ENCODE results near the gene PSG3.
"Not testable (repeated sequence)": the region's sequence is repeated elsewhere in the genome, so short reads cannot be mapped to it uniquely, and the experiment has no call there.

Gene PSG3

GRCh38 chr19:42740381-42740780, at the start of gene PSG3:
PSG3 (minus strand) TSS chr19:42740481; CDS start chr19:42740384, 97 bp downstream.
- not testable (repeated sequence) for DNase-seq

GRCh38 chr19:42788766-42789165, 48.5 kb upstream of the PSG3 start:
- not testable (repeated sequence) for DNase-seq

DNA sequence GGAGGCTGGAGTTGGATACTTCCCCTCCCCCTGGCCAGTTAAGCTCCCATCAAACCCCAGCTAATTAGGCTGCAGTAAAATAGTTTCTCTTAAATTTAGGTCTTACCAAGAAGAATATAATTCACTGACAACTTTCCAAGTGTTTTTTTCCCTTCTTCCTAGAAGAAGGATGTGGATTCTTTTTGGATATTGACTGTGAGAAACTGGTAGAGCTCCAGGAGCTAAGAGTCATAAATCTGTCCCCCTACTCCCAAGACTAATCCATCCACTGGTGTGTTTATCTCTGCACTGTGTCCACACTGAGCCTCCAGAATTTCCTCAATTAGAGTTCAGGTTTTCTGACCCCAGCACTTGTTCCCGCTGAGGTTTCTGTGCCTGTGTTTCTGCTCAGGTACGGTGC, 47.5 kb upstream of the PSG3 start:
- DNase-seq: not testable (repeated sequence)

DNA sequence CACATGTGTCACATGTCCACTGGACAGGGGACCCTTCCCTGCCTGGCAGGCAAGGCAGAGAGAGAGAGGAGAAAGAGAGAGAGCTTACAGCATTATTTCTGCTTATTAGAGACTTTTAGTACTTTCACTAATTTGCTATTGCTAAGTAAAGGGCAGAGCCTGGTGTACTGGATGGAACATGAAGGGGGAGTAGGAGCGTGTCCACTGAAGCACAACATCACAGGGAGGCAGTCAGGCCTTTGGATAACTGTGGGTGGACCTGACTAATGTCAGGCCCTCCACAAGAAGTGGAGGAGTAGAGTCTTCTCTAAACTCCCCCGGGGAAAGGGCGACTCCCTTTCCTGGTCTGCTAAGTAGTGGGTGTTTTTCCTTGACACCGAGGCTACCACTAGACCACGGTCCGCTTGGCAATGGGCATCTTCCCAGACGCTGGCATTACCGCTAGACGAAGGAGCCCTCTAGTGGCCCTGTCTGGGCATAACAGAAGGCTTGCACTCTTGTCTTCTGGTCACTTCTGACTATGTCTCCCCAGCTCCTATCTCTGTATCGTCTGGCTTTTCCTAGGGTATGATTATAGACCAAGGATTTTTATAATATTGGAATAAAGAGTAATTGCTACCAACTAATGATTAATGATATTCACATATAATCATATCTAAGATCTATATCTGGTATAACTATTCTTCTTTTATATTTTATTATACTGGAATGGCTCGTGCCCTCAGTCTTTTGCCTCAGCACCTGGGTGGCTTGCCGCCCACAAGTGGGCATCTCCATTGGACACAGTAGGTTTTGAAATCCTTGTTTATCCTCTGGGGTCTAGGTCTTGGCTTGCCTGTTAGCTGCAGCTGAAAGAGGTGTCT, 36.7 kb upstream of the PSG3 start:
- DNase-seq: peak; percentile 9

GRCh38 chr19:42774510-42775158, 34.4 kb upstream of the PSG3 start:
- not testable (repeated sequence) for DNase-seq

GRCh38 chr19:42767319-42767718, 27.0 kb upstream of the PSG3 start:
- not testable (repeated sequence) for DNase-seq

GRCh38 chr19:42766871-42767270, 26.6 kb upstream of the PSG3 start:
- DNase-seq: not testable (repeated sequence)

- no peak for DNase-seq
Observed at GRCh38 chr19:42764836-42765235, 24.6 kb upstream of the PSG3 start.

GRCh38 chr19:42762789-42763188, 22.5 kb upstream of the PSG3 start:
- DNase-seq: no peak

GRCh38 chr19:42761924-42762295, 21.6 kb upstream of the PSG3 start:
- DNase-seq: not testable (repeated sequence)

DNA sequence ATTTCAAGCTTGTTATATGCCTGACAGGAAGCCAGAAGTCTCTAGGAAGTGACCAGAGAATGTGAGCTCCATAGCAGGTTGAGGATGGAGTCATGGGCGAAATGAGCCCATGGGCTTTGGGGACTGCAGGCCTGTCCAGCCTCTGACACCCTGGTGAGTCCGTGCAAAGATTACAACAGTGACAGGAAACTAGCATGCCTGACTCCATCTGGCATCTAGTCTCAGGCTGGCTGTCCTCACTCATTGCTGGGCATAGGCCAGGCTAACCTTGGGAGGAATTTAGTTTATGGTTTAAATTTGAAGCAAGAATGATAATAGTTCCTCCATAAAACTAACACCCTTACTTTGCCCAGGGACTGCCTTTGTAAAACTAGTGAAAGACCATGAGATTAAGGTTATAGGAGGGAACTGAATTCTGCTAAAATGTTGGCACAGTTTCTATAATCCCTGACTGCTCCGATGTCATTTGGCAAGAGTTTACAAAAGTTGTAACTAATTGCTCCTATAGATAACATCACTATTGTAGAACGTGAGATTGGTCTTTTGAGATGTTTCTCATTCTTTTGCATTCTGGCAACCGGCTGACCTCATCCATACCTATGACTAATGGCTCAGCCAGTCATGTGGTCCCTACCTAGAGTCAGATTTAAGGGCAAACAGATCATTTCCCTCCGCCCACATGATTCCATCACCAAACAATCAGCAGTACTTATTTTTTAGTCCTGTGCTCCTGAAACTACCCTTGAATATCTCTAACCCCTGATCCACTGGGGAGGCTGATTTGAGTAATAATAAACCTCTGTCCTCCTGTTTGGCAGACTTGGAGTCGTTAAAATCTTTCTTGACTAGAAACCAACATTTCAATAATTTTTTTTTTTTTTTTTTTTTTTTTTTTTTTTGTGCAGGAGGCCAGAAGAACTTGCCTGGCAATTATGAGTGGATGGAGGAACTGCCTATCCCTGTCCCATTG, 21.0 kb upstream of the PSG3 start:
- DNase-seq: not testable (repeated sequence)

- DNase-seq: not testable (repeated sequence)
Observed at GRCh38 chr19:42758667-42759066, 18.4 kb upstream of the PSG3 start.

DNA sequence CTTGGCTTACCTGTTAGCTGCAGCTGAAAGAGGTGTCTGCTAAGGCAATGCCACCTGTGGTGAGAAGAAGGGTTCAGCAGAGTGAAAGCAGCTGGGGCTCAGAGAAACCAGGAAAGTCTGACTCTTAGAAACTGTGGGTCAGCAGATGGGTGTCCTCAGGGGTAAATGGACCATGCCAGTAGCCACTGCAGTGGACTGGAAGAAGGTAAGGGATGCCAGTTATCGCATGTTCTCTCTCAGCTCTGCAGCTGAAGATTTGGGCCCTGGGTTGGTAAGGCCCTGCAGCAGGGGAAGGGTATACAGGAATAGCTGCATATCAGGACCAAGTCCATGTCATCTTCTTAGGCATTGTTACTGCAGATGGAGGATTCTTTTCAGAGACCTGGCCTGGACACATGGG, 12.0 kb upstream of the PSG3 start:
- DNase-seq: not testable (repeated sequence)

DNA sequence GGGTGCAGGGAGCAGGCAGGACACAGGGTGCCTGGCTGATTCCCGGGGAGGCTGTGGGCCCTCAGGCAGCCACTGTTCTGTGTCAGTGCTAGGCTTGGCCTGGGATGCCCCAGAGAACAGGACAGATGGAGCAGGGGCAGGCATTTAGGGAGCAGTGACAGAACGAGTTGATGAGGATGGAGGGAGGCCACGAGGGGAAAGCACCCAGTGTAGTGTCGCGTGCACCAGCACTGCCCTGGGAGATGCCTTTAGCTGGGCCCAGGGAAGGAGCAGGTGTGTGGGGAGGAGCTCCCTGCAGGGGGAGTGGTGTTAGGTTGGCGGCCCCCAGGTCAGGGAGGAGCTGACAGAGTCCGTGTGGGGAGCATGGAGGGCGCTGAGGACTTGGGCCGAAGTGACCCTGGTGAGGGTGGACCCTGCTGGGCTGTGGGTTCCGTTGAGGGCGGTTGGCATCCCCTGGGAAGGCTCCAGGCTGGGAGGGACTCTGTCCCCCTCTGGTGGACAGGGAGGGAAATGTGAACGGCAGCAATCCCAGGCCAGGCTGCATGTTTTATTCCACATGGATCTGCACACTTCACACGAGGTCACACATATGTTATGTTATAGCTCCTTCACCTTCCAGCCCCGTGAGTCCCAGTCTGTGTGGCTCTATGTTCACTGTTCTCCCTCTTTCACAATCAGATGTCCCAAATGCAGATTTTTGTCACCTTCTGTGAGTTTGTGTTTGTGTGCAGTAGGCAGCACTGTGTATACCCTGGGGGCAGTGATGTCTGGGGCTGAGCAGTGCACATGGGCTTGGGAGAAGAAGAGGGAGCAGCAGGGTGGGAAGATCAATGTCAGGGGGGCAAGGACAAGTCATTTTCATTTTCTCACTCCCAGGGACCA, 1.7 kb upstream of the PSG3 start:
- DNase-seq: not testable (repeated sequence)

DNA sequence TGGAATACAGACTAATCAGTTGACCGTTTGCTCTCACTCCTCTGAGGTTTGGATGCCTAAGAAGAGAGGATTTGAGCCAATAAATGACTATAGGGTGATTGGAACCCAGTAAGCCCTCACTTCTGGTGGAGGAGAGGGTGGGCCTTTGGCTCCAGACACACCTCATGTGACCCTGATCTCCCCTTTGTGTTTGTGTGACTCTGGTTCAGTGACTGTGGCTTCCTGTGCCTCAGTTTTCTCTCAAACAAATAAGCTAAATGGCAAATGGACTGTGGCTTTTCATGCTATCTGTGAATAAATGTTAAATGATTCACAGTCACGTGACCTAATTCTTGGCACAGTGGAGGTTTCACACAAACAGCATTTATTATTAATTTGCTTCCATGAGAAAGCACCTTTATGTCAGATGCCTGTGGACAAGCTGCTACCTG, 2.7 kb downstream of the PSG3 start:
- not testable (repeated sequence) for DNase-seq

- DNase-seq: not testable (repeated sequence)
Observed at GRCh38 chr19:42728341-42728740, 11.9 kb downstream of the PSG3 start.

DNA sequence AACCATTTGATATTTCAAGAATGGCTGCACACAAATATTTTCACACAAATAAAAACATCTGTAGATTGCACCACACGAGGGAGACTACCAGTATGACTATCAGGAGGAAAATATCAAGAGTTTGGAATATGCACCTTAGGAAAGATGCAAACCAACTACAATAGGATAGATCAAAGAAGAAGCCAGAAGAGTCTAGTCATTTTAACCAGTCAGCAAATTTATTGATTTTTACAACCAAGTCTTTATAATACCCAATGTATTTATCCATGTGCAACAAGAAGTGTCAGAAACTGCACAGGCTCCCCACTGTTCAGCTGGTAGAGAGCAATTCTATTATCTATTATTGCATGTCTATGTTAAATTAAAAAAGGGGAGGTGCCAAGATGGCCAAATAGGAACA, 26.3 kb downstream of the PSG3 start:
- DNase-seq: not testable (repeated sequence)

- not testable (repeated sequence) for DNase-seq
Observed at GRCh38 chr19:42712753-42713152, 27.5 kb downstream of the PSG3 start.

GRCh38 chr19:42710986-42711385, 29.3 kb downstream of the PSG3 start:
- DNase-seq: not testable (repeated sequence)

DNA sequence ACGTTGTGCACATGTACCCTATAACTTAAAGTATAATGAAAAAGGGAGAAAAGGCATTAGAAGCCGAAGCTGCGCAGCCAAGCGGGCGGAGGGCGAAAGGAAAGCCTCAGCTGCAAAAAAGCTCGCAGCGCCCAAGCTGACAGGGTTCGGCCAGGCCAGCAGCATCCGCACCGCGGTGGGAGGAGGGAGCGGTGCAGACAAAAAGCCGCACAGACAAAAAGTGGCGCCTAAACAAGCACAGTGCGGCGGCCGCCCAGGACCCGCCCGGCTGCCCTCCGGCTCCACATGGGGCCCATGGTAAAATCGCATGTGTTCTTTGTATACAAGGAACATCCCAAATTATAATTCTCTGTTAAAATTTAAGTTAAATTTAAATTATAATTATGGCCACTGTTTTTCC, 42.4 kb downstream of the PSG3 start:
- no peak for DNase-seq

- DNase-seq: no peak
Observed at GRCh38 chr19:42695811-42696503, 44.3 kb downstream of the PSG3 start.
